ENCODE data around the gene SLC25A38. TPM values are rescaled to one million over a fixed set of nuclear protein-coding genes. Genes with fewer than 3 reads are reported as not detected.
"Not testable (repeated sequence)": the region's sequence is repeated elsewhere in the genome, so short reads cannot be mapped to it uniquely, and the experiment has no call there.

The SLC25A38 gene
- total RNA-seq, 1 experiment from 2014 or later, result 48.2 TPM

DNA sequence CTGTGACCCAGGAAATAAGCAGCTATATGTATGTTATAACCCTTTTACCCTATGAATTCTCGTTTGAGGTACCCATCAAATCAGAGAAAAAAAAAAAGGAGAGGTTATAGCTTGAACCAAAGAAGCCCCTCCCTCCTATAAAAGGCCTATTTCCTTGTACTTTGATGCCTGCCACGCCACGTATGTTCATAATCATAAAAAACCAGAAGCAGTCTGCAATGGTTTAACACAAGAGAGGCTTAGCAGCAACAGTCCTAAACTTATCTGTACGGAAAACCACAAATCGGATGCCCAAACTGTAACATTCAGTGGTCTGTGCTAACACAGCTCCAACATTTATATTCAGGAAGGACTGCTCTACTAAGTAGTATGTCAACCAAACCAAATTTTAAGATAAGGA, 32.5 kb upstream of the SLC25A38 start:
- no peak overlapping the region for H3K4ac ChIP-seq (ENCODE audit: low read depth, low read length)
- no peak overlapping the region for H3T11ph ChIP-seq (ENCODE audit: low read length)
- H3K4me2 ChIP-seq (ENCODE audit: insufficient read depth, insufficient read length, low read length), result no peak overlapping the region
- no peak overlapping the region for H3K9ac ChIP-seq (ENCODE audit: extremely low read depth, insufficient read length, low read length)
- no peaks in the 10 kb centered on the region for H3K27me3 ChIP-seq (ENCODE audit: insufficient read depth, low read length)
- no peak overlapping the region for H4K91ac ChIP-seq (ENCODE audit: insufficient read length, low read depth, low read length)
- Mint-ChIP-seq H3K27ac (no peak overlapping the region), H3K4me1 (peaks cover 24 to 26% of the 10 kb centered on the region in 2 experiments), H3K9me3 (no peaks in the 10 kb centered on the region), H3K4me3 (no peak overlapping the region), H3K27me3 (ENCODE audit: low read depth) (no peaks in the 10 kb centered on the region), H3K36me3 (ENCODE audit: insufficient read depth in 1 of 3, low read depth in 3 of 3) (no peaks in the 10 kb centered on the region)
- no peak overlapping the region for H2BK120ac ChIP-seq (ENCODE audit: low read depth, low read length, poor library complexity, severe bottlenecking)
- no peaks in the 10 kb centered on the region for H3K9me3 ChIP-seq (ENCODE audit: control insufficient read depth, low read depth, low read length)
- no peak overlapping the region for H4K8ac ChIP-seq (replicated peaks; ENCODE audit: insufficient read length, low read depth, low read length)
- no peak overlapping the region for H3K18ac ChIP-seq (ENCODE audit: insufficient read length, low read depth, low read length)
- no peak overlapping the region for H2BK15ac ChIP-seq (ENCODE audit: low read depth, low read length)
- H3K23me2 ChIP-seq (ENCODE audit: insufficient read length, low read depth, low read length, poor library complexity, severe bottlenecking), result no peaks in the 10 kb centered on the region
- H2AK5ac ChIP-seq (ENCODE audit: insufficient read length, low read length), result no peak overlapping the region
- no peak overlapping the region for H2AFZ ChIP-seq (ENCODE audit: low read length)
- WGBS (ENCODE audit: extremely low coverage, insufficient read length, low lambda C conversion rate), result no CpG with 5 or more reads among the region's 5 CpGs
- H3K14ac ChIP-seq (ENCODE audit: insufficient read depth, low read length), result no peak overlapping the region
- H4K20me1 ChIP-seq (ENCODE audit: control insufficient read depth, insufficient read depth, insufficient read length), result no peaks in the 10 kb centered on the region
- H3K79me2 ChIP-seq (ENCODE audit: insufficient read depth, low read length), result no peaks in the 10 kb centered on the region
- H2BK20ac ChIP-seq (ENCODE audit: low read depth, low read length, poor library complexity, severe bottlenecking), result no peak overlapping the region
- no peak overlapping the region for H3K23ac ChIP-seq (ENCODE audit: insufficient read length, low read depth, low read length)
- no peak overlapping the region for H3K56ac ChIP-seq (ENCODE audit: insufficient read length, low read depth, low read length)
- H3K4me1 ChIP-seq (ENCODE audit: insufficient read depth, low read length), result peaks cover 12% of the 10 kb centered on the region; the same call in 1 of the 2 replicates
- no peak overlapping the region for H3K27ac ChIP-seq (ENCODE audit: insufficient read length, low read depth, low read length)
- no peak overlapping the region for H2BK12ac ChIP-seq (ENCODE audit: insufficient read length, low read depth, low read length)
- H2BK5ac ChIP-seq (ENCODE audit: insufficient read length, low read length), result no peak overlapping the region
- H3K79me1 ChIP-seq (ENCODE audit: insufficient read depth, low read depth, low read length, poor library complexity, severe bottlenecking), result no peaks in the 10 kb centered on the region
- TF ChIP-seq CTCF (conservative IDR thresholded peaks at IDR 0.05), result no peak
- no peak overlapping the region for H4K5ac ChIP-seq (ENCODE audit: insufficient read length, low read depth, low read length)
- no peak for DNase-seq

DNA sequence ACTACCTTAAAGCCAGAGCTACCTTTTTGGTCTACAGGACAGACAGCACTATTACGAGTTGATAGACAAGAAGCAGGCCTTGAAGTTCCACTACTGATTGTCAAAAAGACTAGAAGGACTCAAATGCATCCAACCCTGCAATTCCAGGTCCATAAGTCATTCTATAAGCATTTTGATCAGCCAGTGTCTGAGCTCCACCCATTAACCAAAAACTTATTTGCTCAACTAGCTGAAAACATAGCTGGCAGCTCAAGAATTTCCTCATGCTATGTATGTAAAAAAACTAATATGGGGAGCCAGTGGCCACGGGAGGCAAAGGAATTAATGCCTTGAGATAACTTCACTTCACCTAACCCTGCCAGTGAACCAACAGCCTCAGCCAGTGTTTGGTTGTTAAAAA, 32.0 kb upstream of the SLC25A38 start:
- H3K18ac ChIP-seq (ENCODE audit: insufficient read length, low read depth, low read length); H3K27me3 ChIP-seq (ENCODE audit: insufficient read depth, low read length); H3K4me2 ChIP-seq (ENCODE audit: insufficient read depth, insufficient read length, low read length): not testable (repeated sequence)

More for the DNA sequence above, 32.0 kb upstream of the SLC25A38 start:
- not testable (repeated sequence) for H2BK5ac ChIP-seq (ENCODE audit: insufficient read length, low read length); H2AK5ac ChIP-seq (ENCODE audit: insufficient read length, low read length); H4K8ac ChIP-seq (replicated peaks; ENCODE audit: insufficient read length, low read depth, low read length); H3K79me2 ChIP-seq (ENCODE audit: insufficient read depth, low read length); H3K14ac ChIP-seq (ENCODE audit: insufficient read depth, low read length); H3K4ac ChIP-seq (ENCODE audit: low read depth, low read length); H3K27ac Mint-ChIP-seq; H2BK20ac ChIP-seq (ENCODE audit: low read depth, low read length, poor library complexity, severe bottlenecking); H2BK15ac ChIP-seq (ENCODE audit: low read depth, low read length); H3K27ac ChIP-seq (ENCODE audit: insufficient read length, low read depth, low read length); H3K27me3 Mint-ChIP-seq (ENCODE audit: low read depth); H3K4me3 Mint-ChIP-seq; H4K5ac ChIP-seq (ENCODE audit: insufficient read length, low read depth, low read length); H3K23ac ChIP-seq (ENCODE audit: insufficient read length, low read depth, low read length); H2BK120ac ChIP-seq (ENCODE audit: low read depth, low read length, poor library complexity, severe bottlenecking); H3K9me3 ChIP-seq (ENCODE audit: control insufficient read depth, low read depth, low read length); H2AFZ ChIP-seq (ENCODE audit: low read length); H3K23me2 ChIP-seq (ENCODE audit: insufficient read length, low read depth, low read length, poor library complexity, severe bottlenecking); DNase-seq; H3K9ac ChIP-seq (ENCODE audit: extremely low read depth, insufficient read length, low read length); H4K91ac ChIP-seq (ENCODE audit: insufficient read length, low read depth, low read length); H2BK12ac ChIP-seq (ENCODE audit: insufficient read length, low read depth, low read length); H3K79me1 ChIP-seq (ENCODE audit: insufficient read depth, low read depth, low read length, poor library complexity, severe bottlenecking); H4K20me1 ChIP-seq (ENCODE audit: control insufficient read depth, insufficient read depth, insufficient read length); H3K36me3 Mint-ChIP-seq (ENCODE audit: insufficient read depth in 1 of 3, low read depth in 3 of 3); H3T11ph ChIP-seq (ENCODE audit: low read length); H3K9me3 Mint-ChIP-seq; H3K56ac ChIP-seq (ENCODE audit: insufficient read length, low read depth, low read length)
- whole genome bisulfite sequencing (ENCODE audit: extremely low coverage, insufficient read length, low lambda C conversion rate), result no CpG with 5 or more reads among the region's 2 CpGs
- H3K4me1 Mint-ChIP-seq, result peaks cover 24 to 26% of the 10 kb centered on the region in 2 experiments
- H3K4me1 ChIP-seq (ENCODE audit: insufficient read depth, low read length), result peaks cover 12% of the 10 kb centered on the region; the same call in 1 of the 2 replicates

Data from H9 (cell line).